Hepatocyte (in vitro differentiated cells): ENCODE measurements around the gene ZIM2. TPM values are rescaled to one million over a fixed set of nuclear protein-coding genes. Genes with fewer than 3 reads are reported as not detected.

Experiments
- DNase-seq: peaks from one replicate; pipeline ENCODE4 v3.0.0-alpha.2; 2016; ENCODE audit warnings: low spot score
- H2AFZ ChIP-seq: fragments of 200-600 bp; sonication (generic); 2 replicates; pipeline ENCODE4 v1.6.0; 2016; ENCODE audit warnings: antibody characterized with exemption, mild to moderate bottlenecking
- H3K27ac ChIP-seq: fragments of 200-600 bp; sonication (generic); 2 replicates; pipeline ENCODE4 v1.5.1; 2016; ENCODE audit warnings: mild to moderate bottlenecking
- H3K27me3 ChIP-seq: fragments of 200-600 bp; sonication (generic); 2 replicates; pipeline ENCODE4 v1.6.1; 2016
- H3K36me3 ChIP-seq: fragments of 200-600 bp; sonication (generic); replicated peaks from 2 replicates; pipeline ENCODE4 v1.5.1; 2016; ENCODE audit warnings: low read depth; ENCODE audit not compliant: insufficient read depth
- H3K4me1 ChIP-seq: fragments of 200-600 bp; sonication (generic); 2 replicates; pipeline ENCODE4 v1.5.1; 2016; ENCODE audit warnings: mild to moderate bottlenecking, moderate library complexity; ENCODE audit not compliant: insufficient read depth
- H3K4me2 ChIP-seq: fragments of 200-600 bp; sonication (generic); 2 replicates; pipeline ENCODE4 v1.6.0; 2016
- H3K4me3 ChIP-seq: fragments of 200-600 bp; sonication (generic); 2 replicates; pipeline ENCODE4 v1.5.1; 2016; ENCODE audit warnings: mild to moderate bottlenecking
- H3K79me2 ChIP-seq: fragments of 200-600 bp; sonication (generic); 2 replicates; pipeline ENCODE4 v1.6.0; 2017; ENCODE audit warnings: mild to moderate bottlenecking
- H3K9me2 ChIP-seq: fragments of 200-600 bp; sonication (generic); replicated peaks from 2 replicates; pipeline ENCODE4 v1.6.0; 2017; ENCODE audit warnings: mild to moderate bottlenecking; ENCODE audit not compliant: insufficient read depth
- H3K9me3 ChIP-seq: fragments of 200-600 bp; sonication (generic); 2 replicates; pipeline ENCODE4 v1.5.1; 2016; ENCODE audit warnings: low read depth, mild to moderate bottlenecking
- H4K20me1 ChIP-seq: fragments of 200-600 bp; sonication (generic); 2 replicates; pipeline ENCODE4 v1.6.0; 2016; ENCODE audit warnings: mild to moderate bottlenecking; ENCODE audit not compliant: insufficient read depth, poor library complexity, severe bottlenecking
- EZH2 ChIP-seq: fragments of 200-600 bp; sonication (generic); IDR thresholded peaks from 2 replicates; pipeline ENCODE4 v1.6.1; 2016; ENCODE audit warnings: antibody characterized with exemption, mild to moderate bottlenecking, borderline replicate concordance
- EZH2phosphoT487 ChIP-seq: fragments of 200-600 bp; sonication (generic); IDR thresholded peaks from one replicate; pipeline ENCODE4 v1.6.1; 2018; ENCODE audit warnings: antibody characterized with exemption, mild to moderate bottlenecking, low read depth, moderate library complexity; ENCODE audit not compliant: unreplicated experiment, severe bottlenecking
- WGBS: methylation state at CpG from one replicate; pipeline ENCODE4 v1.1.6; 2016; ENCODE audit warnings: low lambda C conversion rate; ENCODE audit errors: missing lambda C conversion rate; 5-methylcytosine and 5-hydroxymethylcytosine counted together
- polyA plus RNA-seq: library from polyadenylated mRNA; unstranded; fragments of >200 nt; fragmentation: Nextera tagmentation; extraction: Ambion mirVana; gene quantifications from 2 replicates; pipeline ENCODE4 v1.2.1, GENCODE V29; 2016
- total RNA-seq: library from RNA; depleted of rRNA; stranded (reverse); fragments of >200 nt; gene quantifications from 2 replicates; pipeline ENCODE4 v1.2.3, GENCODE V29; 2014
- TF ChIP-seq, protein P1 (sequence below): fragments of 200-600 bp; sonication (generic); IDR thresholded peaks from 2 replicates; pipeline ENCODE4 v1.5.1; 2016; ENCODE audit warnings: antibody characterized with exemption, mild to moderate bottlenecking; ENCODE audit not compliant: poor library complexity

The ZIM2 gene
- total and polyA plus RNA-seq, 2 experiments from 2014 or later, result not detected

DNA sequence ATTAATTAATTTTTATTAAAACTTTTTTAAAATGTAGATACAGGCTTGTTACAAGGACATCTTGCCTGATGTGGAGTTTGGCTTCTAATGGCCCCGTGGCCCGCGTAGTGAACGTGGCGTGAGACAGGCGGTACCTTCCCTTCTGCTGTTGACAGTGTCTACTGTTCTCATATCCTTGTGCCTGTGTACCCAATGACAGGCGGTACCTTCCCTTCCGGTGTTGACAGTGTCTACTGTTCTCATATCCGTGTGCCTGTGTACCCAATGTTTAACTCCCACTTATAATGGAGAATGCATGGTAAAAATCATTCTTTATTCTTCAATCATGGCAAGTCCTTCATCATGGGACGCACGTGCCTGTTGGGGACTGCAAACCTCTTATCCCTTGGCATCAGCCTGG is 89.9 kb downstream of the ZIM2 start:
- Histone ChIP-seq H3K9me3 (no peaks in the 10 kb centered on the region), H3K4me3 (no peak overlapping the region), H2AFZ (no peak overlapping the region), H3K36me3 (no peaks in the 10 kb centered on the region), H3K9me2 (no peaks in the 10 kb centered on the region), H3K4me1 (no peaks in the 10 kb centered on the region), H3K79me2 (no peaks in the 10 kb centered on the region), H4K20me1 (no peaks in the 10 kb centered on the region), H3K4me2 (no peak overlapping the region), H3K27ac (no peak overlapping the region), H3K27me3 (no peaks in the 10 kb centered on the region)
- WGBS, result 90% methylated on average over 11 of the region's 11 CpGs
- DNase-seq, result no peak
- TF ChIP-seq, protein P1, sequence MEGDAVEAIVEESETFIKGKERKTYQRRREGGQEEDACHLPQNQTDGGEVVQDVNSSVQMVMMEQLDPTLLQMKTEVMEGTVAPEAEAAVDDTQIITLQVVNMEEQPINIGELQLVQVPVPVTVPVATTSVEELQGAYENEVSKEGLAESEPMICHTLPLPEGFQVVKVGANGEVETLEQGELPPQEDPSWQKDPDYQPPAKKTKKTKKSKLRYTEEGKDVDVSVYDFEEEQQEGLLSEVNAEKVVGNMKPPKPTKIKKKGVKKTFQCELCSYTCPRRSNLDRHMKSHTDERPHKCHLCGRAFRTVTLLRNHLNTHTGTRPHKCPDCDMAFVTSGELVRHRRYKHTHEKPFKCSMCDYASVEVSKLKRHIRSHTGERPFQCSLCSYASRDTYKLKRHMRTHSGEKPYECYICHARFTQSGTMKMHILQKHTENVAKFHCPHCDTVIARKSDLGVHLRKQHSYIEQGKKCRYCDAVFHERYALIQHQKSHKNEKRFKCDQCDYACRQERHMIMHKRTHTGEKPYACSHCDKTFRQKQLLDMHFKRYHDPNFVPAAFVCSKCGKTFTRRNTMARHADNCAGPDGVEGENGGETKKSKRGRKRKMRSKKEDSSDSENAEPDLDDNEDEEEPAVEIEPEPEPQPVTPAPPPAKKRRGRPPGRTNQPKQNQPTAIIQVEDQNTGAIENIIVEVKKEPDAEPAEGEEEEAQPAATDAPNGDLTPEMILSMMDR, result no peak
- TF ChIP-seq EZH2phosphoT487 (no peak), EZH2 (no peak)

DNA sequence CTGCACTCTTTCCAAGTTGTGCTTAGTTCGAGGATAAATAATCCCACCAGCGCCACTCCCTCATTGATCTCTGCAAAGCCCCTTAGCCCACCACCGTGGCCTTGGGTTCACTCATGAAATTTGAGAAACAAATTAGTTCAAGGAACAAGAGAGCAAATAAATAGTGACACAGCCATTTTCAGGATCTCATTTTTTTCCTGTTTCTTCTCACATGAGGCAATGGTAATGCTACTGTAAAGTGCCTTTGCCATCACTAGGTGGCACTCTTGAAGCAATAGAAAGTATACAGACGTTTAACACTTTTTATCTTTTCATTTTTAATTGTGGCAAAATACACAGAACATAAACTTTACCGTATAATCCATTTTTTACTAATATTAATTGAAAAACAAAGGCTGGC is 92.1 kb downstream of the ZIM2 start:
- Histone ChIP-seq H3K4me3 (no peak overlapping the region), H3K9me3 (no peaks in the 10 kb centered on the region), H3K79me2 (no peaks in the 10 kb centered on the region), H3K4me2 (no peak overlapping the region), H3K36me3 (no peaks in the 10 kb centered on the region), H3K4me1 (no peaks in the 10 kb centered on the region), H3K27ac (no peak overlapping the region), H3K9me2 (no peaks in the 10 kb centered on the region), H3K27me3 (no peaks in the 10 kb centered on the region), H4K20me1 (no peaks in the 10 kb centered on the region), H2AFZ (no peak overlapping the region)
- TF ChIP-seq, protein P1, result no peak
- no peak for TF ChIP-seq EZH2phosphoT487
- TF ChIP-seq EZH2, result no peak
- 50% methylated on average over 5 of the region's 5 CpGs for WGBS
- DNase-seq, result no peak

DNA sequence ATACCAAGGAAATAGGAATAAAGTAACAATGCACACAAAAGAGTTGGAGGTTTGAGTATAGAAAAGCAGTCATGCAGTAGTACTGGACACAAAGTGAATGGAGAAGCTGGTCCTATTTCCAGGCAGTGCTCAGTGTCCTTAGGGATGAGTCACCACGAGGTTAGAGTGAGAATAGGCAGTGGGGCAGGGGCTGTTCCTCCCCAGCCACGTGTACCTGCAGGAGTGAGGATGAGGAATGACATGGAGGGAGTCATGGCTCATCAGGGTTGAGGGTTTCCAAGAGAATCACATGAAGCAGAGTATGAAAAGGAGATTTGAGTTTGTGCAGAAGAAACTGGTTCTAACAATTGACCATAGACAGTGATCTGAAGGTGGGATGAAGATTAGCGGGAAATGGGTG is 94.2 kb downstream of the ZIM2 start:
- Histone ChIP-seq H3K27me3 (no peaks in the 10 kb centered on the region), H3K4me3 (no peak overlapping the region), H3K4me1 (no peaks in the 10 kb centered on the region), H2AFZ (no peak overlapping the region), H3K36me3 (no peaks in the 10 kb centered on the region), H3K4me2 (no peak overlapping the region), H3K9me2 (no peaks in the 10 kb centered on the region), H3K79me2 (no peaks in the 10 kb centered on the region), H3K9me3 (no peaks in the 10 kb centered on the region), H3K27ac (no peak overlapping the region), H4K20me1 (no peaks in the 10 kb centered on the region)
- DNase-seq, result no peak
- WGBS, result 23% methylated on average over 3 of the region's 3 CpGs
- TF ChIP-seq, protein P1, result no peak
- no peak for TF ChIP-seq EZH2
- no peak for TF ChIP-seq EZH2phosphoT487

DNA sequence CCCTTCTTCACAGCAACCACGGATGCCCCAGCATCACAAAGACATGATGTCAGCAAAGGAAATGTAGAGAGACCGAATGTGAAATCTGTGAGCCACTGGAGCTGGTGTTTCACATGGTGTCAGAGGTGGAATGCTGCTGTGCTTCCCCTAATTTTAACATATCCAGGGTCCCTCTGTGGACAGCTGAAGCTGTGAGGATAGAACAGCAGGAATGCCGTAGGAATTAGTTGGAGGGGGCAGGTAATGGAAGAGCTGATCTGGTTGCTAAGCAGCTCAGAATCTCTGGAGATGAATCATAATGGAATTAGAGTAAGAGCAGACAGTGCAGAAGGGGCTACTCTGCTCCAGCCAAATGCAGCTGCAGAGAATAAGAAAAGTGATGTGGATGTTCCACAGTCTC is 100.0 kb downstream of the ZIM2 start:
- H3K4me3 ChIP-seq, result no peak overlapping the region
- H3K36me3 ChIP-seq, result no peaks in the 10 kb centered on the region
- no peaks in the 10 kb centered on the region for H3K4me1 ChIP-seq
- no peak overlapping the region for H3K27ac ChIP-seq
- TF ChIP-seq EZH2 (no peak), EZH2phosphoT487 (no peak)
- TF ChIP-seq, protein P1, result no peak
- no peak overlapping the region for H3K4me2 ChIP-seq
- H3K79me2 ChIP-seq, result no peaks in the 10 kb centered on the region
- no peak overlapping the region for H2AFZ ChIP-seq
- H4K20me1 ChIP-seq, result no peaks in the 10 kb centered on the region
- no peak for DNase-seq
- WGBS, result 51% methylated on average over 3 of the region's 3 CpGs
- no peaks in the 10 kb centered on the region for H3K27me3 ChIP-seq
- H3K9me2 ChIP-seq, result no peaks in the 10 kb centered on the region
- peaks cover 4% of the 10 kb centered on the region for H3K9me3 ChIP-seq
